ENCODE data around the gene EIF3A.

GRCh38 chr10:119026301-119027110, 54.1 kb downstream of the EIF3A start:
- TF ChIP-seq CTCF (IDR thresholded peaks at IDR 0.05) (no peak), POLR2A (IDR thresholded peaks at IDR 0.05) (no peak)

Data from testis (tissue), 2 donors.